ENCODE measurements around the gene CASP8. TPM values are rescaled to one million over a fixed set of nuclear protein-coding genes. Genes with fewer than 3 reads are reported as not detected.

CASP8 gene
- total RNA-seq, 4 donors from 2014 or later = 32.0 to 262 (median 42.8) TPM

DNA sequence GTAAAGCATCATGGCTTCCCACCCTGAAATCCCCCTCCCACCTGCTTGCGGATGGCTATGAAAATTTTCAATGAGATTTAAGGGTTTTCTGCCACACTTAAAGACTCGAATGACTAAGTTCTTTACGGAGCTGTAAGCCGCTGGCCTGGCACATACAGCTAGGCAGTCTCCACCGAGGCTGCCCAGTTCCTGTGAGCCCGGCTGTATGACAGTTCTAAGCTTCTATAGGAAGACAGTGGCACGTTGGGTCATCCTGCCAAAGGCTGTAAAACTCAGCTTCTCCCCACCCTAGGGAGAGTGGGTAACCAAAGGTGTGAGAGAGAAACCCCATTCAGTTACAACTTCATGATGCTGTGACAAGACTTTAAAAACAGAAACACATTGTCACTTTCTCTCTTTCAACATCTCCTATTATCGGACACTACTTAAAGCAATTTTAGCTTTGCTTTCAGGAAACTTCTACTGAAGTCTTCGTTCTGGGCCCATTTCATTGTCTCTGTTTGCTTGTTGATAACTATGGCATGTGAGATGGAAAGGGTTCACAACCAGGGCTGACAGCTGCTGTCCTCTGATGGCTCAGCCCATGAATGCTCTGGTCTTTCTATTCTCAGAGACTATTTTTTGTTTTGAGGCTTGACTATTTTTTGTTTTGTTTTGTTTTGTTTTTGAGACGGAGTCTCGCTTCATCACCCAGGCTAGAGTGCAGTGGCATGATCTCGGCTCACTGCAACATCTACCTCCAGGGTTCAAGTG, 7.1 kb downstream of the CASP8 start:
- no peaks in the 10 kb centered on the region for H3K9me3 ChIP-seq
- H3K27ac ChIP-seq = no peak overlapping the region
- no peak overlapping the region for H3K4me3 ChIP-seq
- TF ChIP-seq, protein P1, sequence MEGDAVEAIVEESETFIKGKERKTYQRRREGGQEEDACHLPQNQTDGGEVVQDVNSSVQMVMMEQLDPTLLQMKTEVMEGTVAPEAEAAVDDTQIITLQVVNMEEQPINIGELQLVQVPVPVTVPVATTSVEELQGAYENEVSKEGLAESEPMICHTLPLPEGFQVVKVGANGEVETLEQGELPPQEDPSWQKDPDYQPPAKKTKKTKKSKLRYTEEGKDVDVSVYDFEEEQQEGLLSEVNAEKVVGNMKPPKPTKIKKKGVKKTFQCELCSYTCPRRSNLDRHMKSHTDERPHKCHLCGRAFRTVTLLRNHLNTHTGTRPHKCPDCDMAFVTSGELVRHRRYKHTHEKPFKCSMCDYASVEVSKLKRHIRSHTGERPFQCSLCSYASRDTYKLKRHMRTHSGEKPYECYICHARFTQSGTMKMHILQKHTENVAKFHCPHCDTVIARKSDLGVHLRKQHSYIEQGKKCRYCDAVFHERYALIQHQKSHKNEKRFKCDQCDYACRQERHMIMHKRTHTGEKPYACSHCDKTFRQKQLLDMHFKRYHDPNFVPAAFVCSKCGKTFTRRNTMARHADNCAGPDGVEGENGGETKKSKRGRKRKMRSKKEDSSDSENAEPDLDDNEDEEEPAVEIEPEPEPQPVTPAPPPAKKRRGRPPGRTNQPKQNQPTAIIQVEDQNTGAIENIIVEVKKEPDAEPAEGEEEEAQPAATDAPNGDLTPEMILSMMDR (IDR thresholded peaks at IDR 0.05) = no peak
- TF ChIP-seq POLR2A (IDR thresholded peaks at IDR 0.05) = no peak
- H3K4me1 ChIP-seq = no peaks in the 10 kb centered on the region
- H3K36me3 ChIP-seq = peaks cover 0 to 52% (median 0%) of the 10 kb centered on the region in 3 donors
- no peaks in the 10 kb centered on the region for H3K27me3 ChIP-seq
- DNase-seq = no peak

DNA sequence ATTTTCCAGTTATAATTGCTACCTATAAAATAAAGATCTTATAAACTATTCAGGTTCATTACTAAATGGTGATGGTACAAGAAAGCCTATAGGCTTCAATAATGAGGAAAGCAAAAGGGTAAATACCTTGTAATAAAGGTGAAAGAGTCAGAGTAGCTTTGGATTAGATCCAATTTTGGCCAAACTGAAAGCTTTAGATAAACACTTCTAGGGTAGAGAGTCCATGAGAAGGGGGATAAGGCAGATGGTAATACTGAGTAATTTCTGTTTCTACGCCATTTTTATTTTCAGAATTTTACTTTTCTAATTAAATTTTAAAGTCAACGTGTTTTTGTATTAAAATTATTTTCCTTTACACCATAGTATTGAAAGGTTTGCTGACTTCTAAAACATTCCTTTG, 9.4 kb downstream of the CASP8 start:
- no peak overlapping the region for H3K27ac ChIP-seq
- no peak overlapping the region for H3K4me3 ChIP-seq
- H3K9me3 ChIP-seq = no peaks in the 10 kb centered on the region
- no peaks in the 10 kb centered on the region for H3K4me1 ChIP-seq
- TF ChIP-seq, protein P1 (IDR thresholded peaks at IDR 0.05) = no peak
- TF ChIP-seq POLR2A (IDR thresholded peaks at IDR 0.05) = no peak
- H3K27me3 ChIP-seq = no peaks in the 10 kb centered on the region
- no peak for DNase-seq
- peaks cover 0 to 75% (median 0%) of the 10 kb centered on the region in 3 donors for H3K36me3 ChIP-seq

DNA sequence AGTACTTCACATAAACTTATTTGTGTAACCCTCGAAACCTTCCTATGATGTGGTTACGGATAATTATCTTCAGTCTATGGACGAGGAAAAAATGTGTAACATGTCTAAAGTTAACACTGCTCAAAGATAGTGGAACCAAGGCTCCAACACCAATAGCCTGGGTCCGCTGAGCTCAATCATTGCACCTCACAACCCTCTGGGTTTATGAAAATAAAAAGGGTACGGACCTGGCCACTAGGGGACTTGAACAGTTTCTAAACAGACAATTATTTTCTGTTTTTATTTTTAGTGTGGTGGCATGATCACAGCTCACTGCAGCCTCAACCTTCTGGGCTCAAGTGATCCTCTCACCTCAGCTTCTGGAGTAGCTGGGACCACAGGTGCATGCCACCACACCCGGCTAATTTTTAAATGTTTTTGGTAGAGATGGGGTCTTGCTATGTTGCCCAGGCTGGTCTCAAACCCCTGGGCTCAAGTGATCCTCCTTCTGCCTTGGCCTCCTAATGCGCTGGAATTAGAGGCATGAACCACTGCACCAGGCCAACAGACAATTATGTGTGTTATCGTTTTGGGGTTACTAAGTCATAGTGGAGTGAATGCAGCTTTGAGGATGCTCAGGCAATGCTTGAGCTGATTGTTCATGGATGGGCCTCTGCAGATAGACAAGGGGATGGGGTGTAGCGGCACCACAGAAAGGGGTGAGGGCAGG, 10.1 kb downstream of the CASP8 start:
- Histone ChIP-seq H3K9me3 (no peaks in the 10 kb centered on the region), H3K27me3 (no peaks in the 10 kb centered on the region), H3K27ac (no peak overlapping the region), H3K4me1 (no peaks in the 10 kb centered on the region), H3K4me3 (no peak overlapping the region), H3K36me3 (peaks cover 0 to 80% (median 0%) of the 10 kb centered on the region in 3 donors)
- TF ChIP-seq, protein P1 (IDR thresholded peaks at IDR 0.05) = no peak
- TF ChIP-seq POLR2A (IDR thresholded peaks at IDR 0.05) = no peak
- DNase-seq = no peak

DNA sequence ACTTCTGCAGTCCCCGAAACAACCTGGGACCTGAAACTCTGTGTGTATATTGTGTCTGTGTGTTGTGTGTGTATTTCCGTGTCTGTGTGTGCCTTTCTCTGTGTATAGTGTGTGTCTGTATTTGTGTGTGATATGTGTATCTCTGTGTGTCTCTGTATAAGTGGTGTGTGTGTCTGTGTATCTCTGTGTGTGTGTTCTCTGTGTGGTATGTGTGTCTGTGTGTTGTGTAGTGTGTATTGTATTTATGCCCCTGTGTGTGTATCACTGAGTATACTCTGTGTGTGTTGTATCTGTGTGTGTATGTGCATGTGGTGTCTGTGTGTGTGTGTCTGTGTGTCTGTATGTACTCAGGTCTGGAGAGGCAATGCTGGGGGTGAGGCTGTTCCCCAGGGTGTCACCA, 11.6 kb downstream of the CASP8 start:
- TF ChIP-seq POLR2A (IDR thresholded peaks at IDR 0.05) = no peak
- TF ChIP-seq, protein P1 (IDR thresholded peaks at IDR 0.05) = no peak
- Histone ChIP-seq H3K4me3 (no peak overlapping the region), H3K27me3 (no peaks in the 10 kb centered on the region), H3K27ac (no peak overlapping the region), H3K9me3 (no peaks in the 10 kb centered on the region), H3K4me1 (no peaks in the 10 kb centered on the region), H3K36me3 (peaks cover 0 to 90% (median 0%) of the 10 kb centered on the region in 3 donors)
- DNase-seq = no peak

DNA sequence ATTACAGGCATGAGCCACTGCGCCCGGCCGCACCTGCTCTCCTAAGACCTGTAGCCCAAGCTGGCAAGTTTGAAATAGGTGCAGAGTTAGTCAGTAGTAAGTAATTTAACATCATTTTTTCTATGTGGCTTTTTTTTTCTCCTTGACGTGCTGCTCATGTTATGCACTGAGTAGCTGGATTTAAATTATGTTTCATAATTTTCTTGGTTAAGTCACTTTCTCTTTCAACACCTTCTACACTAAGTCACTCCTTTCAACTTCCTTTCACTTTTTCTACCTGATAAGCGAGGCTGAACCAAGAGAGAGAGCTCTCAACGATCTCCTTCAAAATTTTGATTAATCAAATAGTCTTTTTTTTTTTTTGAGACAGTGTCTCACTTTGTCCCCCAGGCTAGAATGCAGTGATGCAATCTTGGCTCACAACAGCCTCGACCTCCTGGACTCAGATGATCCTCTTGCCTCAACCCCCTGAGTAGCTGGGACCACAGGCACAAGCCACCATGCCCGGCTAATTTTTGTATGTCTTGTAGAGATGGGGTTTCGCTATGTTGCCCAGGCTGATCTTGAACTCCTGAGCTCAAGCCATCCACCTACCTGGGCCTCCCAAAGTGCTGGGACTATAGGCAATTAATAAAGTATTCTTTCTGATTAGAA, 13.1 kb downstream of the CASP8 start:
- TF ChIP-seq, protein P1 (IDR thresholded peaks at IDR 0.05) = no peak
- TF ChIP-seq POLR2A (IDR thresholded peaks at IDR 0.05) = no peak
- no peaks in the 10 kb centered on the region for H3K27me3 ChIP-seq
- H3K27ac ChIP-seq = no peak overlapping the region
- DNase-seq = no peak
- no peaks in the 10 kb centered on the region for H3K4me1 ChIP-seq
- H3K9me3 ChIP-seq = no peaks in the 10 kb centered on the region
- H3K36me3 ChIP-seq = peaks cover 0 to 90% (median 0%) of the 10 kb centered on the region in 3 donors
- H3K4me3 ChIP-seq = no peak overlapping the region

All from Peyer's patch (tissue), 4 donors.